Measurements from ENCODE around the gene ARFGEF3.
"Not testable (repeated sequence)": the region's sequence is repeated elsewhere in the genome, so short reads cannot be mapped to it uniquely, and the experiment has no call there.

ARFGEF3 gene

DNA sequence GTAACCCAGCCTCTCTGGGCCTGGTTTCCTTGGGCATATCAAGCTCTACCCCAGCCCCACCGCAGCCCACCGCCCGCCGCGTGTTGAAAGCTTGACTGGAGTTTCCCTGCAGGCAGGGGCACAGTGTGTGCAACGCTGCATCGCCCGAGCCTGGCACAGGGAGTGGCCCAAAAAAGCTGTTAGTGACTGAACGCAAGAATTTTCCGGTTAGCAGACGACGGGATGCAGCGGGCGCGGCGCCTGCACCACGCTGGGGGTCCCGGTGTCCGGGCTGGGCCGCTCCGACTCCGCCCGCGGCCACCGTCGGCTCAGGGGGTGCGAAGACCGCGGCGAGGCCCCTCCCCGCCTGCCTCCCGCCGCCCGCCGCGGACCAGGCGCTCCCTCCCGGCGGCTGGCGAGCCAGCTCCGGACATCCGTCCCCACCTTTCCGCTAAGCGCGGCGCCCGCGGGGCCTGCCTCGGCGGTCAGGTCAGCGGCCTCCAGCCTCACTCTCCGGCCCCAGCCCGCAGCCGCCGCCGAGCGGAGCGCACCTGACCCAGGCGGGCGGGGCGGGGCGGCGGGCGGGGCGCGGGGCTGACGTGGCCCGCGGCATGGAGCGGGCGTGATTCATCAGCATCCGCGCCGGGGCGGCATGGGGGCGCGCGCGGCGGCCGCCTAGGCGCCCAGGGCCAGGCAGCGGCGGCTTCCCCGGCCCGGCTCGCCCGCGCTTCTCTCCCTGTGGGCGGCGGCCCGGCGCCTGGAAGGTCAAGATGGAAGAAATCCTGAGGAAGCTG lies at the start of gene ARFGEF3:
Gene ARFGEF3, plus strand, starts transcription at position 602 of the 773 bp plus-strand sequence. Its CDS starts 148 bp downstream, at position 750.
- DNase-seq (ENCODE audit: low read depth in 2 of 2) = peak; percentile 34 to 43

DNA sequence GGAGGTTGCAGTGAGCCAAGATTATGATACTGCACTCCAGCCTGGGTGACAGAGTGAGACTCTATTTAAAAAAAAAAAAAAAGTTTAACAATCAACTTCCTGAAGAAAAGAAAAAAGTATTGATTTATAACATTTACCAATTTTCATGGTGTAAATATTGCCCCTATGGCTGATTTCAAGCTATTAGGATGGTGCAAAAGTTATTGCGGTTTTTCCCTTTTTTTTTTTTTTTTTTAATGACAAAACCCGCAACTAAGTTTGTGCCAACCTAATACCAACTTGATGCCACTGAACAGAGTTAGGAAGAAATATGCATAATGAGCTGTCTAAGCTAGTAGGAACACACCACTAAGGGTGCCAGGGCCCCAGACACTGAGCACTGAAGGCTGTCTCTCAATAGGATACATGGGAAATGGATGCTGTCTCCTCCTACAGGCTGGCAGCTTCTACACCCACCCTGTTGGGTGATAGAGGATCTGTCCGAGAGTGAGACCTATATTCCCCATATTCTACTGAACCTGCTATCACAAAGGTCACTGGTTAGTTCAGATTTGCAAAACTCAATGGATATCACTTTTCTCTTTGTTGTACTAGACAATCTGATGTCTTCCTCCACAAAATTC lies 48.0 kb upstream of the ARFGEF3 start:
- no peak for DNase-seq (ENCODE audit: low read depth in 2 of 2)

DNA sequence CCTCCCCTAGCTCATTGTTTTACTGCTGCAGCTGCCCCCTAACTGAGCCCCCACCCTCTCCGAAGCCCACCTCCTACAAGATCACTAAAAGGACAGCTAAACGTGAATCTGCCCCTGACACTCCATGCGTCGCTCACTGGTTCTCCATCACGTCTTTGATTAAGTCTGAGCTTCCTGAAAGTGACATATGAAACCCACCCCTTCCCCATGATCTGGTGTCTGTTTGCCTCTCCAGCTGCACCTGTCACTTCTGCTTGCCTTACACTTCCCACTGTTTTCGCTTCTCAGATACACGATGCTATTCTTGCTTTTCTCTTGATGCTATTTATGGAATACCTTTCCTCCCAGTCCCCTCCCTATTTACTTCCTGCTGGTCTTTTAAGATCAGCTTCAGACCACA lies 46.5 kb upstream of the ARFGEF3 start:
- no peak for DNase-seq (ENCODE audit: low read depth in 2 of 2)

GRCh38 chr6:138115877-138116660 lies 45.7 kb upstream of the ARFGEF3 start:
- no peak for DNase-seq (ENCODE audit: low read depth in 2 of 2)

GRCh38 chr6:138116661-138116999 lies 45.1 kb upstream of the ARFGEF3 start:
- DNase-seq (ENCODE audit: low read depth in 2 of 2) = no peak

- no peak for DNase-seq (ENCODE audit: low read depth in 2 of 2)
Observed at GRCh38 chr6:138117376-138117914, 44.3 kb upstream of the ARFGEF3 start.

DNA sequence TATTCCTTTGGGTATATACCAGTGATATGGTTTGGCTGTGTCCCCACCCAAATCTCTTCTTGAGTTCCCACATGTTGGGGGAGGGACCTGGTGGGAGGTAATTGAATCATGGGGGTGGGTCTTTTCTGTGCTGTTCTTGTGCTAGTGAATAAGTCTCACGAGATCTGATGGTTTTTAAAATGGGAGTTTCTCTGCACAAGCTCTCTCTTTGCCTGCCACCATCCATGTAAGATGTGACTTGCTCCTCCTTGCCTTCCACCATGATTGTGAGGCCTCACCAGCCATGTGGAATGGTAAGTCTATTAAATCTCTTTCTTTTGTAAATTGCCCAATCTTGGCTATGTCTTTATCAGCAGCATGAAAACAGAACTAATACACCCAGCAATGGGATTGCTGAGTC lies 42.5 kb upstream of the ARFGEF3 start:
- DNase-seq (ENCODE audit: low read depth in 2 of 2) = not testable (repeated sequence)

- DNase-seq (ENCODE audit: low read depth in 2 of 2) = no peak
Observed at GRCh38 chr6:138119976-138120375, 41.8 kb upstream of the ARFGEF3 start.

DNA sequence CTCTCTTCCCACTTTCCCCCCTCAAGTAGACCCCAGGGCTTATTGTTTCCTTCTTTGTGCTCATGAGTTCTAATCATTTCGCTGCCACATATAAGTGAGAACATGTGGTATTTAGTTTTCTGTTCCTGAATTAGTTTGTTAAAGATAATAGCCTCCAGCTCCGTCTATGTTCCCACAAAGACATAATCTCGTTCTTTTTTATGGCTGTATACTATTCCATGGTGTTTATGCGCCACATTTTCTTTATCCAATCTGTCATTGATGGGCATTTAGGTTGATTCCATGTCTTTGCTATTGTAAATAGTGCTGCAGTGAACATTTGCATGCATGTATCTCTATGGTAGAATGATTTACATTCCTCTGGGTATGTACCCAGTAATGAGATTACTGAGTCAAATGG lies 37.6 kb upstream of the ARFGEF3 start:
- DNase-seq (ENCODE audit: low read depth in 2 of 2) = no peak

GRCh38 chr6:138128096-138128495 lies 33.6 kb upstream of the ARFGEF3 start:
- DNase-seq (ENCODE audit: low read depth in 2 of 2) = no peak

- no peak for DNase-seq (ENCODE audit: low read depth in 2 of 2)
Observed at GRCh38 chr6:138129190-138129589, 32.5 kb upstream of the ARFGEF3 start.

- DNase-seq (ENCODE audit: low read depth in 2 of 2) = no peak
Observed at GRCh38 chr6:138142806-138143205, 18.9 kb upstream of the ARFGEF3 start.

DNA sequence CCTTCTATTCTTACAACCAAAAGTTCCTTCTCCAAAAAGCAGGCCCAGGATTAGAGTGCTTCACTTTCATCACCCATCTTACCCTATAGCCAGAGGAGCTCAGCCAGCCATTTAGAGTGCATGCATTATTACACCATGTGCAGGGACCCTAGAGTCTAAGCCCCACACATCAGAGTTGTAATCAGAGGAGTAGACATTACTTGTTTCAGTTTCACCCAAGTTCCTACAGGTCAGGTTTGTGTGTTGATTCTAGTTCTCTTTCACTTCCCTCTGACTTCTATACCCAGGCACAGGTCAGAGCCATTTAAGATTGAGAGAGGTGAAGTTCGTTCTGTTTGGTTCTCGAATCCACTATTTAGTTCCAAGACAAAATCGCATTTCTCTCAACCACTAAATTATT lies 16.3 kb upstream of the ARFGEF3 start:
- DNase-seq (ENCODE audit: low read depth in 2 of 2) = no peak

DNA sequence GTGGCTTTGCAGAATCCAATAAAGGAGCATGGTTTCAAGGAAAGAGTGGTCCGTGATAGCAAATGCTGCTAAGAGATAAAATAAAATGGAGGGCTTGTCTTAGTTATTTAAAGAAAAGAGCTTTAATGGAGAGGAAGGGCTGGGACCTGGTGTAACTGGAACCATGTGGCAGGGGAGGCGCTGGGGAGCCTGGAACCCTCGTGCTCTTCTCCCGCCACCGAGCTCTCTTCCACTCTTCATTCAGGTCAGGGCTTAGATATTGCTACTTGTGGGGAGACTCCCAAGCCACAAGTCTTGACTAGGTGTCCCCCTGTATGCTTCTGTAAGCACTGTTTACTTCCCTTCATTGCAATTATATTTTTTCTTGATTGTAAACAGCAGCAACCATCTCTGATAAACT lies 15.2 kb upstream of the ARFGEF3 start:
- no peak for DNase-seq (ENCODE audit: low read depth in 2 of 2)

DNA sequence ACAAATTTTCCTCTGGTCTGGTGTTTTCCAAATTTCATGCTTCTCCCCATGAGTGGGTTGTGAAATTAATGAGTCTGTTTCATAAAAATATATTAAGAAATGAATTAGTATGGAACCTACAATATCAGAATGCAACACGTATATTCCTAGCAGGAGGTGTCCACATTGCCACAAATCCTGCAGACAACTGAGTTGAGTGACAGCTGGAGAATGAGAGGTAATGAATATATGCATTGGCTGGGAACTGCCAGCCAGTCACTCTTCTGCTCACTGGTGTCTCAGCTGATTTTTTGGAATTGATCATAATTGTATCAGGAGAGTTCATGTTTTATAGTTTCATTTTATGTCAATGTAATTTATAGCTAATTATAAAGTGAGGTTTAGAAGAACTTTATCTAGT lies 6.3 kb upstream of the ARFGEF3 start:
- no peak for DNase-seq (ENCODE audit: low read depth in 2 of 2)

DNA sequence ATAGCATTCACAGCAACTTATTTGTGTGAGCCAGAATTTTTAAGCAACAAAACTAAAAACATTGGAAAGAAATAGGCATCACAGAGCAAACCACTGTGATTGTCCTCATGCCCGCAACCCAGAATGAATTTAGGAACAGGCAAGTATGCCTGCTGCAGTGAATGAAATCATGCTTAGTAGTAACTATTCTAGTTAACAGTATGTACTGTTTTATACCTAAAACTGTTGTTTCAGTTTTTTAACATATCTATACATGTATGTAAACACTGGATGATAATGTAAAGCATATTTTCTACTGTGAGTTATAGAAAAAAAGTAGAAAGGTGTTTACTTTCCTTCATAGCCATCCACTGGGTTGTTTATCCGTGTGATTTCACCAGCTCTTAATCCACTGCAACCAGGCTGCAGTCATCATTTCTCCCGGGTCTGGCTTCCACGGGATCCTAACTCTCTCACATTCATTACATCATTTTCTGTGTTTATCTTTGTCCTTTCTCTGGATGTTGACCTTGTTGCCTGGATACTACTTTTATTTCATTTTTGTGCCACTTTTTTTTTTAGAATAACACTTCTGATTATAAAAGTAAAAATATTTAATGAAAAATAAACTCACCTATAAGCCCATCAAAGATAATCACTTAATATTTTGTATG lies 3.6 kb upstream of the ARFGEF3 start:
- no peak for DNase-seq (ENCODE audit: low read depth in 2 of 2)

DNA sequence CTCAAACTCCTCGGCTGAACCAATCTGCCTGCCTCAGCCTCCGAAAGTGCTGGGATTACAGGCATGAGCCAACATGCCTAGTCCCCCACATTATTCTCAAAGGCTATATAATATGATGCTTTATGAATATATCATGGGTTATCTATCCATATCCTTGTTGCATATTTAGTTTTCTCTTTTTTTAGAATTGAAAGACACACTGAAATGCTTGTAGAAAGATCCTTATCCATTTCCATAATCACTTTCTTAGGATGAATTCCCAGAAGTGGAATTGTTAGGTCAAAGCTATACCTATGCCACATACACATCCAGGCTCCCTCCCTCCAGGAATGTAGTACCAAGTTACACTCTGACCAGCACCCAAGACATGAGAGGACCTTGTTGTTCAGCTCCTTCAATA lies 2.5 kb upstream of the ARFGEF3 start:
- DNase-seq (ENCODE audit: low read depth in 2 of 2) = no peak

DNA sequence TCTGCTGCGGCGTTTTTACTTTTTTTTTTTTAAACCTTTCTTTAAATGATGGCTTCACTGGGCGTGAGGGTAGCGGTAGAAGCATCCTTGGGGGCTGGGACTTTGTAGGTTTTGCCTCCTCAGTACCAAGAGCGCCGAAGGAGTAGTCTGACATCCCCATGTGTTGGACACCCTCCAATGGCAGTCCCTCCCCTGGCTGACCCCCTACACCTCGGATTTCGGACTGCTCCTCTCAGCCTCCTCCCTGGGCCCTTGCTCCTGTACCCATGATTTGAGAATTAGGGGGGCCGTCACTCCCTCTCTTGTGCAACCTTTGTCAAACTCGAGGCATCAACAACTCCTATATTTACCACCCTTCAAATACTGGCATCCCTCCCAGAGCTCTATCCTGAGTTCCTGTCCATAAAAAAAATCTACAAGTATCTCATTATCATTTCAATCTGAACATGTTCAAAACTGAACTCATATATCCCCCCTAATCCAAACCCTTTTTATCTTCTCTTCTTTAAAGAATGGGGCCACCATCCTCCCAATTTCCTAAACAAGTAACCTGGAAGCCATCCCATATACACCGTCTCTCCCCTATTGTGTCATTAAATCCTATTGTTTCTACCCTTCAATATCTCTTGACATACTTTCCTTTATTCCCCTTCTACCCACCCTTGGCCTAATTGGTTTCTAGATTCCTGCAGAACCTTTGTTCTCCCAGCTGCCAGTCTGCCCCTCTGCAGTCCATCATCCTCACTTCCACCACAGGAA lies 1.2 kb upstream of the ARFGEF3 start:
- DNase-seq (ENCODE audit: low read depth in 2 of 2) = no peak

DNA sequence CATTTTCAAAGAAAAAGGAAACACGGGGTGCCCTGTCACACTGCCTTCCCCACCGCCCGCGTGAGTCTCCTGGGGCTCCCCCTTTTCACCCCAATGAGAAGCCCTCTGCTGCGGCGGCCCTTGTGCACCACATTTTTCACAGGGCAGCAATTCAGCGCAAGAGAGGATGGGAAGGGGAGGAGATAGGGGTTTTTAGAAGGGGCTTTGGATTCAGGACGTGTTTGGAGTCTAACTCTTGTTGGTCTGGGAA lies 726 bp upstream of the ARFGEF3 start:
- DNase-seq (ENCODE audit: low read depth in 2 of 2) = no peak

DNA sequence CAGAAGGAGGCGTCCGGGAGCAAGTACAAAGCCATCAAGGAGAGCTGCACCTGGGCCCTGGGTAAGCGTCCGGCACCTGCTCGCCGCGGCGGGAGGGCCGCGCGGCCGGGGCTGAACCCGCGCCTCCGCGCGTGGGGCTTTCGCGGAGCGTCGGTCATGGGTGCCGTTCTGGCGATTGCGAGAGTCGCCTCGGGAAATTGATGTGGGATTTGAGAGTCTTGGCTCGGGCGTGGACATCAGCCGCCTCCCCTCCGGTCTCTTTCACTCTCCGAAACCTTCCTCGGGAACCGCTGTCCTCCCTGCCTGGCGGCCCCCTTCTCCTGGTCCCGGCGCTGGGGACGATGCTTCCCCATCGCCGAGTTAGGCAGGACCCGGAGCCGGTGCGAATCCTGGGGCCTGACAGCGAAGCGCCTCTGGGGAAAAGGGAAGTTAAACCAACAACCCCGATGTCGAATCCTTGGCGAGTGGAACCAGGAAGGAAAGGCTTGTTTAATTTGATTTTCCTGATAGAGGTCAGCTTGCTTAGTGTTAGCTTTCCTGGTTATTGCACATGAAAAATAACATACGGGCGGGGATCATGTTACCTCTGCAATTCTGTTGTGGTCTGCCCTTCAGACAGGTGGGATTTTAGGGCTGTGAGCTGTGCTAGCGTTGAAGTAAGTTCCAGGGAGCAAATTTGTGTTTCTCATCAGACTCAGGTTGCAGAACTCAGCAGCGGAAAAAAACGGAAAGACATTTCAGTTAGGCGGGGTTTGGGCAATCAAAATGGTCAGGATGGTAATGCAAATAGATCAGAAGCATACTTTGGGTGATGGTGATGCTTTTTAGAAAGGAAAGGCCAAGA lies 594 bp downstream of the ARFGEF3 start:
- no peak for DNase-seq (ENCODE audit: low read depth in 2 of 2)

All from stimulated activated CD8-positive, alpha-beta memory T cell treated with anti-CD3 and anti-CD28 coated beads, Interleukin-15, amount 100 ng/mL, for 4 hours (primary cell).